Uterine smooth muscle cell (primary cell): ENCODE measurements around the gene POLR1A. TPM values are rescaled to one million over a fixed set of nuclear protein-coding genes. Genes with fewer than 3 reads are reported as not detected.

ENCODE experiments used
- total RNA-seq: library from RNA; depleted of rRNA; stranded (reverse); fragments of >200 nt; gene quantifications from 2 replicates; pipeline ENCODE4 v1.2.3, GENCODE V29; 2014

Gene POLR1A
- total RNA-seq, result 17.2 and 24.3 TPM in 2 replicates

GRCh38 chr2:86105252-86105968 is at the start of gene POLR1A:
Gene POLR1A, minus strand, starts transcription at chr2:86105886. Its CDS starts 110 bp downstream, at chr2:86105776.

GRCh38 chr2:86105969-86106945 is 571 bp upstream of the POLR1A start, which contains the start of gene PTCD3:
Gene PTCD3, plus strand, starts transcription at chr2:86106235. Its CDS starts 13 bp downstream, at chr2:86106248.

Other genes starting within 250 kb of the POLR1A start
- 4.9 and 5.6 TPM in 2 replicates for gene ST3GAL5, start 216.9 kb downstream of the POLR1A start, total RNA-seq
- gene PTCD3, start 349 bp upstream of the POLR1A start, total RNA-seq, result 93.4 and 109 TPM in 2 replicates
- gene IMMT, start 89.6 kb upstream of the POLR1A start, total RNA-seq, result 56.9 and 66.6 TPM in 2 replicates
- 39.5 and 61.8 TPM in 2 replicates for gene MRPL35, start 93.6 kb upstream of the POLR1A start, total RNA-seq
- 0.11 and 0.12 TPM in 2 replicates for gene REEP1, start 231.7 kb upstream of the POLR1A start, total RNA-seq